ENCODE measurements around the gene CUEDC1.

DNA sequence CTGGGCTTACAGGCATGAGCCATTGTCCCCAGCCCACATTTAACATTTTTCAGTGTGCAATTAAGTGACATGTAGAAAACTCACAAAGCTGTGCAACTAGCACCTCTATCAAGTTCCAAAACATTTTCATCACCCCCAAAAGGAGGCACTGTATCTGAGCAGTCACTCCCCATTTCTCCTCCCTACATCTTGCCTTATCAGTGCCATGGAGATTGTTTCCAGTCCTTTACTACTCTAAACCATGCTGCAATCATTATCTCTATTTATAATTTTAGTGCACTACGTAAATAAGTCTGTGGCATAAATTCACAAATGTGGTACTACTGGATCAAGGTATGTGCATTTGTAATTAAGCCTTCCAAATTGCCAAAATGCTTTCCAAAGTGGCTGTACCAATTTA is 112.9 kb downstream of the CUEDC1 start:
- TF ChIP-seq CTCF (IDR thresholded peaks at IDR 0.05) (no peak), POLR2A (IDR thresholded peaks at IDR 0.05; ENCODE audit: low read depth) (no peak), POLR2AphosphoS5 (IDR thresholded peaks at IDR 0.05) (no peak)
